Sigmoid colon (tissue), 7 donors: ENCODE results near the gene RER1. TPM values are rescaled to one million over a fixed set of nuclear protein-coding genes. Genes with fewer than 3 reads are reported as not detected.
A peak's percentile ranks its signal among the peaks of the same experiment; 100 is the strongest.

Source experiments
- DNase-seq: peaks from one replicate; pipeline ENCODE4 v3.0.0-alpha.2; 2019
- H3K27ac ChIP-seq, 4 donors: fragments of 200-600 bp; sonication (generic); one replicate each; pipeline ENCODE4 v1.5.1; 2016 to 2019; ENCODE audit warnings: mild to moderate bottlenecking in 1 of 4
- H3K27me3 ChIP-seq, 3 donors: fragments of 200-600 bp; sonication (generic); one replicate each; pipeline ENCODE4 v1.5.1; 2019; ENCODE audit warnings: mild to moderate bottlenecking in 1 of 3
- H3K36me3 ChIP-seq, 4 donors: fragments of 200-600 bp; sonication (generic); one replicate each; pipeline ENCODE4 v1.5.1; 2016 to 2019
- H3K4me1 ChIP-seq, 4 donors: fragments of 200-600 bp; sonication (generic); one replicate each; pipeline ENCODE4 v1.5.1; 2017 to 2019
- H3K4me3 ChIP-seq, 4 donors: fragments of 200-600 bp; sonication (generic); one replicate each; pipeline ENCODE4 v1.5.1; 2017 to 2019; ENCODE audit warnings: mild to moderate bottlenecking in 2 of 4, moderate library complexity in 1 of 4
- H3K9me3 ChIP-seq, 4 donors: fragments of 200-600 bp in 3 of 4; sonication (generic) in 3 of 4; one replicate each; pipeline versions ENCODE4 v1.5.1 to v1.6.1; 2013 to 2019
- CTCF ChIP-seq, 4 experiments: fragments of 450-650 bp in 3 of 4; fragments of 200-600 bp in 1 of 4; IDR thresholded peaks; one replicate each; pipeline ENCODE4 v1.5.1; 2016 to 2019; ENCODE audit warnings: antibody characterized with exemption in 4 of 4, mild to moderate bottlenecking in 3 of 4, moderate library complexity in 2 of 4
- EP300 ChIP-seq, 4 donors: sonication (generic); formaldehyde crosslinking; IDR thresholded peaks; one replicate each; pipeline ENCODE4 v1.6.1; 2017; ENCODE audit warnings: antibody characterized with exemption in 4 of 4
- POLR2A ChIP-seq, 2 donors: fragments of 450-650 bp; IDR thresholded peaks; one replicate each; pipeline ENCODE4 v1.6.1; 2016; ENCODE audit warnings: antibody characterized with exemption in 2 of 2, mild to moderate bottlenecking in 2 of 2, moderate library complexity in 2 of 2
- POLR2AphosphoS5 ChIP-seq, 4 donors: sonication (generic); formaldehyde crosslinking; IDR thresholded peaks; one replicate each; pipeline ENCODE4 v1.6.1; 2017; ENCODE audit warnings: antibody characterized with exemption in 4 of 4
- WGBS, 2 donors: extraction: QIAGEN DNeasy Blood & Tissue Kit; methylation state at CpG; one replicate each; pipeline ENCODE4 v1.1.7; 2013; 5-methylcytosine and 5-hydroxymethylcytosine counted together
- intact Hi-C: fragments of 100-400 bp; cut with DNase I; formaldehyde crosslinking; loops from one replicate; pipeline ENCODE4 v1.15.1; 2023
- polyA plus RNA-seq, 3 donors: library from polyadenylated mRNA; stranded (reverse); fragments of 200-250 nt; gene quantifications; one replicate each; pipeline ENCODE4 v1.2.3, GENCODE V29; 2013
- total RNA-seq, 4 donors: library from RNA; depleted of rRNA; stranded (reverse); fragments of >200 nt; gene quantifications; one replicate each; pipeline ENCODE4 v1.1.0, GENCODE V29; 2016
- donor health status: healthy with polysubstance abuse.
- donor health status: Bipolar disorder and iron deficiency.
- donor health status: healthy.

RER1 gene
- total and polyA plus RNA-seq, 7 donors, result 40.8 to 113 (median 51.7) TPM

- H3K9me3 ChIP-seq, result no peaks in the 10 kb centered on the region
- intact Hi-C loops, result loop anchor here (5.0 kb wide), 1 partner anchor 44 kb away; no protein-coding TSS in a partner anchor
- H3K27me3 ChIP-seq, result no peaks in the 10 kb centered on the region
- peak; percentile 60 for DNase-seq
- WGBS, 2 donors, result 81 to 90% methylated on average over 23 of the region's 23 CpGs
- H3K27ac ChIP-seq, result no peak overlapping the region
- peaks cover 0 to 5% (median 2%) of the 10 kb centered on the region in 4 donors for H3K4me1 ChIP-seq
- H3K4me3 ChIP-seq, result no peak overlapping the region
- TF ChIP-seq EP300 (IDR thresholded peaks at IDR 0.05) (no peak), POLR2AphosphoS5 (IDR thresholded peaks at IDR 0.05) (no peak), CTCF (IDR thresholded peaks at IDR 0.05) (no peak), POLR2A (IDR thresholded peaks at IDR 0.05) (no peak)
- peaks cover 0 to 18% (median under 1%) of the 10 kb centered on the region in 4 donors for H3K36me3 ChIP-seq
Observed at GRCh38 chr1:2376261-2376741, 15.3 kb upstream of the RER1 start.

DNA sequence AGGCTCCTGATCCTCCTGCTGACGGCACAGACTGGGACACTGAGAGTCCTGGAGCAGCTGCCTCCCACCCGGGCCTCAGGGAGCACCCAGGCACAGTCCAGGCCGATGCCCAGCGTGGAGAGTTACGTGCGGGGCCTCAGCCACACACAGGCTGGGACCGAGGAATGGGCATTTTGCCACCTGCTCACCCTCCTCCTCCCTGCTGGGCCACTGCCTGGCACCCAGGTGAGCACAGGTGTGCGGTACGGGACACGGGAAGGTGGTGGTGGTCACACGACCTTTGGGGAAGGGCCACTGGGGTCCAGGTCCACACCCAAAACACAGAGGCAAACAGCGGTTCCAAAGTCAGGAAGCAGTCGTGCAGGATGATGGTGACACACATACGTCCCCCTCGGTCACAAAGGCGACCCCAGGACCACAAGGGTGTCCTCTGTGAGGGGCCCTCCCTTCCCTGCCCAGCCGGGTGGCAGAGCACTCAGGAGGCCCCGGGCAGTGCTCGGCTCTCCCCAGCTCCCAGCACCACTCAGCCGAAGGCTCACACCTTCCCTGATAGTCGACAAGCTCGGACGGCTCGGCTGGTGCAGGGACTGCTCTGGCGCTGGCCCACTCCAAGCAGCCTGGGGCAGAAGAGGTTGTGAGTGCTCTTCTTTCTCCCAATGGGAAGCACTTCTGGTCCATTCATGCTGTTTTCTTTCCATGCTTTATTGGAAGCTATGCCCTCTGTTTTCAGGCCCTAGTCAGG is 14.5 kb upstream of the RER1 start:
- intact Hi-C loops, result loop anchor here (5.0 kb wide), 1 partner anchor 45 kb away; no protein-coding TSS in a partner anchor
- Histone ChIP-seq H3K27ac (no peak overlapping the region), H3K9me3 (no peaks in the 10 kb centered on the region), H3K36me3 (peaks cover 0 to 12% (median 0%) of the 10 kb centered on the region in 4 donors), H3K4me3 (no peak overlapping the region), H3K4me1 (peaks cover 0 to 13% (median 10%) of the 10 kb centered on the region in 4 donors), H3K27me3 (no peaks in the 10 kb centered on the region)
- DNase-seq, result peak; percentile 50
- TF ChIP-seq CTCF (IDR thresholded peaks at IDR 0.05) (no peak), EP300 (IDR thresholded peaks at IDR 0.05) (no peak), POLR2A (IDR thresholded peaks at IDR 0.05) (no peak), POLR2AphosphoS5 (IDR thresholded peaks at IDR 0.05) (no peak)
- WGBS, 2 donors, result 72 to 88% methylated on average over 25 of the region's 25 CpGs

DNA sequence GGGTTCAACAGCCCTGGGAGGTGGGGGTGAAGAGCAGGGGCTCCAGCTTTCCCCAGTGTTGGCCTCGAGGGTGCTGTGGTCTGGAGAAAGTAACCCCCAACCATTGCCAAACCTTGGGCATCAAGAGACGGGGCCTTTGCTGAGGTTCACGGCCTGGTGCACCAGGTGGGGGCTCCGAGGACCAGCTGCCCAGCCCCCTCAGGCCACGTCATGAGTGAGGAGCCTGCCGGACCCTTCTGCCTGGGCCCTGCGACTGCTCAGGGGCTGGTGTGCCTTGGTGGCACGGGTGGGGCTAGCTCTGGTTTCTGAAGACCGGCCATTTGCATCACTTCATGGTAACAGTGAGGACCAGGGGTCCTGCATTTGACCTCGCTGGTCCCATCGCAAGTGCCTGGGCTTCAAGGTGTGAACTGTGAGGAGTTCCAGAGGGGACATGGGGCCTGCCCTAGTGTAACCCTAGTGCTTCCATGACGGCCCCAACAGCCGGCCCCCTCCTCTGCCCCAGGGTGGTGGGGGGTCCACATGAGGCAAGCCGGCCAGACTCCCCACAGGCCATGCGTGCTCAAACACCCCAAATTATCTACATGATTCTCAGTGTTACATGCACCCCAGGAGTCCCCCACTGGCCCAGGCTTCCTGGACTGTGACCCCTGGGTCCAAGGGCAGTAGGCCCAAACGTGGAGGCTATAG is 13.7 kb upstream of the RER1 start:
- H3K9me3 ChIP-seq, result no peaks in the 10 kb centered on the region
- peaks cover 0 to 6% (median 0%) of the 10 kb centered on the region in 4 donors for H3K36me3 ChIP-seq
- WGBS, 2 donors, result 79 to 87% methylated on average over 16 of the region's 16 CpGs
- no peak overlapping the region for H3K4me3 ChIP-seq
- H3K27me3 ChIP-seq, result no peaks in the 10 kb centered on the region
- TF ChIP-seq EP300 (IDR thresholded peaks at IDR 0.05), result no peak
- no peak for TF ChIP-seq POLR2AphosphoS5 (IDR thresholded peaks at IDR 0.05)
- no peak for TF ChIP-seq POLR2A (IDR thresholded peaks at IDR 0.05)
- TF ChIP-seq CTCF (IDR thresholded peaks at IDR 0.05), result no peak
- H3K4me1 ChIP-seq, result peaks cover 0 to 16% (median 11%) of the 10 kb centered on the region in 4 donors
- DNase-seq, result peak; percentile 57
- intact Hi-C loops, result loop anchor here (5.0 kb wide), 1 partner anchor 46 kb away; no protein-coding TSS in a partner anchor
- no peak overlapping the region for H3K27ac ChIP-seq

DNA sequence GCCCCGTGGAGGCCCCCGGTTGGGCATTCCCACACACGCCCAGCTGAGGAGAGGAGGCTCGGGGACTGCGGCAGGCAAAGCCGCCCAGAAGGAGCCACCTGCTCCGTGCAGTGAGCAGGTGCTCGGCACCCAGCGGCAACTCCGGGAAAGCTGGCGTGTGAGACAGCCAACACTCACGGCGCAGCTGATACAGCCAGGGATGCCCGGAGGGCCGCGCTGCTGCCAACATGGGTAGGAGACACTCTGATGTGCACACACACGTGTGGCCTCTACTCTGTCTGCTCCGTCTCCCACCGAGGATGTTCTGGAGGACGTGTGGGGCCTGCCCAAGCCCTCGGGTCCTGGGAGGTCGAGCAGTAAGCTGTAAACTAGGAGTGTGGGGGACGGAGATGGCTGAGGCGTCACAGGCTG is 13.2 kb upstream of the RER1 start:
- Histone ChIP-seq H3K27ac (no peak overlapping the region), H3K4me1 (peaks cover 0 to 16% (median 11%) of the 10 kb centered on the region in 4 donors), H3K9me3 (no peaks in the 10 kb centered on the region), H3K36me3 (peaks cover 0 to 6% (median 0%) of the 10 kb centered on the region in 4 donors), H3K27me3 (no peaks in the 10 kb centered on the region), H3K4me3 (no peak overlapping the region)
- TF ChIP-seq POLR2A (IDR thresholded peaks at IDR 0.05), result no peak
- no peak for TF ChIP-seq CTCF (IDR thresholded peaks at IDR 0.05)
- TF ChIP-seq POLR2AphosphoS5 (IDR thresholded peaks at IDR 0.05), result no peak
- peak; percentile 55 for DNase-seq
- 79 to 88% methylated on average over 24 of the region's 24 CpGs for whole genome bisulfite sequencing, 2 donors
- intact Hi-C loops, result loop anchor here (5.0 kb wide), 1 partner anchor 46 kb away; no protein-coding TSS in a partner anchor
